Pancreas (tissue), 10 donors: Measurements from ENCODE around the gene ZNF333. TPM values are rescaled to one million over a fixed set of nuclear protein-coding genes. Genes with fewer than 3 reads are reported as not detected.

Source experiments
- ATAC-seq, 4 donors: fragments of 200-7000 bp; cut with Tn5 transposase; one replicate each; pipeline versions ENCODE4 v1.8.0 to v1.9.1; 2020; ENCODE audit warnings: mild to moderate bottlenecking in 4 of 4, moderate library complexity in 4 of 4
- DNase-seq, 6 donors: peaks; one replicate each; pipeline ENCODE4 v3.0.0-alpha.2; 2020
- FAIRE-seq: peaks from 2 replicates; lab custom pipeline; 2012; peaks lifted over from hg19 to GRCh38; lab: Jason Lieb, UNC
- H3K27ac ChIP-seq, 4 donors: fragments of 200-600 bp; sonication (generic); 1 replicate in 3 of 4; 2 replicates in 1 of 4; pipeline versions ENCODE4 v1.5.0 to v1.8.0; 2020
- H3K27me3 ChIP-seq, 4 donors: fragments of 200-600 bp; one replicate each; pipeline ENCODE4 v1.8.0; 2021
- H3K36me3 ChIP-seq, 3 donors: fragments of 200-600 bp; sonication (generic) in 1 of 3; one replicate each; pipeline versions ENCODE4 v1.5.0 to v1.8.0; 2020 to 2021
- H3K4me1 ChIP-seq, 3 donors: fragments of 200-600 bp; one replicate each; pipeline ENCODE4 v1.8.0; 2021
- H3K4me3 ChIP-seq, 4 donors: fragments of 200-600 bp; sonication (generic) in 2 of 4; one replicate each; pipeline versions ENCODE4 v1.5.0 to v1.8.0; 2020 to 2021
- H3K9me3 ChIP-seq, 4 donors: fragments of 200-600 bp; one replicate each; pipeline ENCODE4 v1.8.0; 2021
- WGBS, 2 donors: extraction: QIAGEN DNeasy Blood & Tissue Kit; methylation state at CpG; one replicate each; pipeline ENCODE4 v1.1.7; 2013; 5-methylcytosine and 5-hydroxymethylcytosine counted together
- intact Hi-C, 3 donors: fragments of 100-400 bp; cut with DNase I; formaldehyde crosslinking; loops; one replicate each; pipeline versions ENCODE4 v1.11.1 to v1.14.2; 2022
- polyA plus RNA-seq, 2 donors: library from polyadenylated mRNA; stranded (reverse); fragments of 200-250 nt; gene quantifications; one replicate each; pipeline ENCODE4 v1.2.3, GENCODE V29; 2013
- total RNA-seq, 6 donors: library from RNA; stranded (reverse); fragmentation: NEBNext Ultra II Directional in 4 of 6; extraction: Animal tissue kit (Norgen Biotek cat#: 25700) in 4 of 6; gene quantifications; one replicate each; pipeline versions ENCODE4 v1.2.1 to v1.2.4, GENCODE V29; 2021 to 2023
- TF ChIP-seq, protein P1 (sequence below), 4 donors: fragments of 200-600 bp; sonication (generic) in 3 of 4; IDR thresholded peaks; one replicate each; pipeline versions ENCODE4 v1.5.0 to v1.8.0; 2021; ENCODE audit warnings: antibody characterized with exemption in 4 of 4
- donor health status: healthy with polysubstance abuse.
- donor health status: DM: no; HTN: no; CAD: no; lungs with moderate emphysema.
- donor health status: DM: no; HTN: no; CAD: no.
- donor health status: control.
- donor health status: control.
- donor health status: Bipolar disorder and iron deficiency.
- donor health status: DM: yes; HTN: yes; CAD: no.
- donor health status: DM: no; HTN: no; CAD: no.
- donor health status: DM: no; HTN: no; CAD: no.
- donor health status: DM: yes; HTN: yes; CAD: no.

ZNF333 gene
- total and polyA plus RNA-seq, 8 donors = 5.4 to 14.4 (median 8.4) TPM

- ATAC-seq (no peak), FAIRE-seq (no peak), DNase-seq (no peak)
- TF ChIP-seq, protein P1, sequence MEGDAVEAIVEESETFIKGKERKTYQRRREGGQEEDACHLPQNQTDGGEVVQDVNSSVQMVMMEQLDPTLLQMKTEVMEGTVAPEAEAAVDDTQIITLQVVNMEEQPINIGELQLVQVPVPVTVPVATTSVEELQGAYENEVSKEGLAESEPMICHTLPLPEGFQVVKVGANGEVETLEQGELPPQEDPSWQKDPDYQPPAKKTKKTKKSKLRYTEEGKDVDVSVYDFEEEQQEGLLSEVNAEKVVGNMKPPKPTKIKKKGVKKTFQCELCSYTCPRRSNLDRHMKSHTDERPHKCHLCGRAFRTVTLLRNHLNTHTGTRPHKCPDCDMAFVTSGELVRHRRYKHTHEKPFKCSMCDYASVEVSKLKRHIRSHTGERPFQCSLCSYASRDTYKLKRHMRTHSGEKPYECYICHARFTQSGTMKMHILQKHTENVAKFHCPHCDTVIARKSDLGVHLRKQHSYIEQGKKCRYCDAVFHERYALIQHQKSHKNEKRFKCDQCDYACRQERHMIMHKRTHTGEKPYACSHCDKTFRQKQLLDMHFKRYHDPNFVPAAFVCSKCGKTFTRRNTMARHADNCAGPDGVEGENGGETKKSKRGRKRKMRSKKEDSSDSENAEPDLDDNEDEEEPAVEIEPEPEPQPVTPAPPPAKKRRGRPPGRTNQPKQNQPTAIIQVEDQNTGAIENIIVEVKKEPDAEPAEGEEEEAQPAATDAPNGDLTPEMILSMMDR (IDR thresholded peaks at IDR 0.05) = no peak
- no peak overlapping the region for H3K27ac ChIP-seq
- H3K36me3 ChIP-seq = no peaks in the 10 kb centered on the region
- no peaks in the 10 kb centered on the region for H3K4me1 ChIP-seq
- H3K4me3 ChIP-seq = no peak overlapping the region
- no peaks in the 10 kb centered on the region for H3K27me3 ChIP-seq
- intact Hi-C loops = no loop called here
- H3K9me3 ChIP-seq = no peaks in the 10 kb centered on the region
These were observed 42.7 kb downstream of the ZNF333 start for GRCh38 chr19:14732510-14732909.

DNA sequence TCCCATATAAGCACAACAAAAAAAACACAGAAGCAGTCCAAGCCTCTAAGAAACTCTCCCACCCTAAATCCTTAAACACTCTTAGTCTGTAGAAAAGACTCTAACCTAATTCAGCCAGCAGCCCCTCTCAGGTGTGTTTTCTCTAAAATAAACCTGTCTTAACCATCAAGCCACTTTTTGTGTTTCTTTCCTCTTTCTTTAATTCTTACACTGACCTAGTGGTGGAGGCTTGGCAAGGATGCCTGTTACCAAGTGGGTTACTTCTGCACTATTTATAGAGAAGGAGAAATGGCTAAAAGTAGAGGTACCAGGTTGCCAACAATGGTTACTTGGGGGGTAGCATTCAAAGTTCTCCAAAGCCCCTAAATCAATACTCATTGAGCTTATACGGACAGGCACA, 43.7 kb downstream of the ZNF333 start:
- WGBS, 2 donors = 34 to 69% methylated on average over 1 of the region's 1 CpG

GRCh38 chr19:14735915-14736314, 46.1 kb downstream of the ZNF333 start:
- ATAC-seq = no peak
- WGBS, 2 donors = 63 to 71% methylated on average over 5 of the region's 5 CpGs
- no peaks in the 10 kb centered on the region for H3K36me3 ChIP-seq
- intact Hi-C loops = no loop called here
- no peak overlapping the region for H3K27ac ChIP-seq
- no peak for DNase-seq
- H3K4me3 ChIP-seq = no peak overlapping the region
- TF ChIP-seq, protein P1 (IDR thresholded peaks at IDR 0.05) = no peak
- H3K27me3 ChIP-seq = no peaks in the 10 kb centered on the region
- H3K4me1 ChIP-seq = no peaks in the 10 kb centered on the region
- no peaks in the 10 kb centered on the region for H3K9me3 ChIP-seq
- FAIRE-seq = no peak

More for the DNA sequence above, 43.7 kb downstream of the ZNF333 start:
- Histone ChIP-seq H3K4me3 (no peak overlapping the region), H3K27ac (no peak overlapping the region), H3K27me3 (no peaks in the 10 kb centered on the region), H3K4me1 (no peaks in the 10 kb centered on the region), H3K9me3 (no peaks in the 10 kb centered on the region), H3K36me3 (no peaks in the 10 kb centered on the region)
- DNase-seq (no peak), FAIRE-seq (no peak), ATAC-seq (no peak)
- TF ChIP-seq, protein P1 (IDR thresholded peaks at IDR 0.05) = no peak
- intact Hi-C loops = no loop called here

GRCh38 chr19:14746886-14747285, 57.0 kb downstream of the ZNF333 start:
- Histone ChIP-seq H3K36me3 (no peaks in the 10 kb centered on the region), H3K9me3 (no peaks in the 10 kb centered on the region), H3K27ac (no peak overlapping the region), H3K4me3 (no peak overlapping the region), H3K4me1 (no peaks in the 10 kb centered on the region), H3K27me3 (no peaks in the 10 kb centered on the region)
- DNase-seq (no peak), ATAC-seq (no peak), FAIRE-seq (no peak)
- intact Hi-C loops = no loop called here
- WGBS, 2 donors = 65 to 80% methylated on average over 4 of the region's 4 CpGs
- TF ChIP-seq, protein P1 (IDR thresholded peaks at IDR 0.05) = no peak

GRCh38 chr19:14748601-14749000, 58.8 kb downstream of the ZNF333 start:
- WGBS, 2 donors = 71 to 73% methylated on average over 6 of the region's 6 CpGs
- DNase-seq = no peak
- FAIRE-seq = no peak
- H3K27ac ChIP-seq = no peak overlapping the region
- intact Hi-C loops = no loop called here
- no peak for ATAC-seq
- TF ChIP-seq, protein P1 (IDR thresholded peaks at IDR 0.05) = no peak
- no peaks in the 10 kb centered on the region for H3K36me3 ChIP-seq
- no peaks in the 10 kb centered on the region for H3K9me3 ChIP-seq
- no peaks in the 10 kb centered on the region for H3K4me1 ChIP-seq
- no peak overlapping the region for H3K4me3 ChIP-seq
- H3K27me3 ChIP-seq = no peaks in the 10 kb centered on the region
